ENCODE data around the gene TPST2. TPM values are rescaled to one million over a fixed set of nuclear protein-coding genes. Genes with fewer than 3 reads are reported as not detected.

The TPST2 gene
- total and polyA plus RNA-seq, 7 experiments from 2014 or later, result 14.4 to 44.8 (median 20.6) TPM

GRCh38 chr22:26487996-26488395 lies 101.9 kb downstream of the TPST2 start:
- DNase-seq (no peak), ATAC-seq (no peak)
- H3K27ac ChIP-seq (ENCODE audit: low read depth, low read length), result no peak overlapping the region
- POLR2A ChIA-PET, result no interaction called here
- no peaks in the 10 kb centered on the region for H3K9me3 ChIP-seq (ENCODE audit: control insufficient read depth in 2 of 3, low read length in 3 of 3)
- CTCF ChIA-PET, result no interaction called here
- H3K36me3 ChIP-seq (ENCODE audit: control insufficient read depth in 2 of 3, insufficient read depth in 3 of 3, low read length in 3 of 3), result peaks cover 10 to 59% (median 24%) of the 10 kb centered on the region in 3 experiments
- Mint-ChIP-seq H3K36me3 (peaks cover 8 to 29% (median 12%) of the 10 kb centered on the region in 5 donors), H3K27me3 (no peaks in the 10 kb centered on the region), H3K9me3 (peaks cover 0 to 6% (median 0%) of the 10 kb centered on the region in 11 donors), H3K4me1 (peaks cover 12 to 34% (median 28%) of the 10 kb centered on the region in 7 donors), H3K27ac (peak overlapping the region in 2 of 9 donors; percentile 32 to 46), H3K4me3 (no peak overlapping the region)
- no peaks in the 10 kb centered on the region for H3K27me3 ChIP-seq (ENCODE audit: control insufficient read depth in 2 of 2, insufficient read depth in 2 of 2, low read length in 2 of 2)
- intact Hi-C loops (cut with micrococcal nuclease), result loop anchor here in 1 of 2 donors (10.0 kb wide), 1 partner anchor 1933 kb away; the partner anchor contains the start of genes GUCD1 and SNRPD3
- H3K4me3 ChIP-seq (ENCODE audit: low read length), result no peak overlapping the region
- peaks cover 8 to 15% of the 10 kb centered on the region in 2 donors for H3K4me1 ChIP-seq (ENCODE audit: control insufficient read depth in 2 of 2, insufficient read depth in 2 of 2, low read length in 2 of 2)

DNA sequence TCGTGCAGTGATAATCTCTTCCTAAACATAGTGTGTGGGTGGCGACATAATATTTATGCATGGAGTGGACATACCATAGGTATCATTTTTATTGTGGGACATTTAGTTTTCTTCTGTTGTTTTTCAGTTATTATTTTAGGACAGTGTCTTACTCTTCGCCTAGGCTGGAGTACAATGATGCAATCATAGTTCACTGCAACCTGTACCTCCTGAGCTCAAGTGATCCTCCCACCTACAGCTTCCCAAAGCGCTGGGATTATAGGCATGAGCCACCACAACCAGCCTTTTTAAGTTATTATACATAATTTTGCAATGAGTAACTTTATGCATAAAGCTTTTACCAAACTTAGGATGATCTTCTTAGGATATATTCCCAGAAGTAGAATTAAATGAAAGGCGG lies 103.5 kb downstream of the TPST2 start:
- POLR2A ChIA-PET, result interaction anchor here (1.1 to 5.0 kb wide), 2 partner anchors 26 to 76 kb away, joined by 3 to 47 read pairs; partner anchors contain the start of gene TFIP11
- H3K36me3 Mint-ChIP-seq, result peaks cover 4 to 29% (median 8%) of the 10 kb centered on the region in 5 donors

GRCh38 chr22:26485806-26486390 lies 104.0 kb downstream of the TPST2 start:
- no peaks in the 10 kb centered on the region for H3K27me3 Mint-ChIP-seq
- peaks cover 14 to 36% of the 10 kb centered on the region in 2 donors for H3K4me1 ChIP-seq (ENCODE audit: control insufficient read depth in 2 of 2, insufficient read depth in 2 of 2, low read length in 2 of 2)
- peaks cover 28 to 55% (median 49%) of the 10 kb centered on the region in 7 donors for H3K4me1 Mint-ChIP-seq
- H3K27ac ChIP-seq (ENCODE audit: low read depth, low read length), result no peak overlapping the region
- no peak overlapping the region for H3K4me3 ChIP-seq (ENCODE audit: low read length)
- peak overlapping the region in 8 of 10 donors; percentile 42 to 91 (median 63) for H3K4me3 Mint-ChIP-seq
- H3K27ac Mint-ChIP-seq, result peak overlapping the region in 7 of 9 donors; percentile 17 to 98 (median 74)
- POLR2A ChIA-PET, result interaction anchor here (1.1 to 5.0 kb wide), 3 partner anchors 26 to 188 kb away, joined by 3 to 54 read pairs (median 47); partner anchors contain the start of gene TFIP11
- peaks cover 0 to 6% (median 0%) of the 10 kb centered on the region in 11 donors for H3K9me3 Mint-ChIP-seq
- CTCF ChIA-PET, result no interaction called here
- intact Hi-C loops (cut with micrococcal nuclease), result loop anchor here in 1 of 2 donors (10.0 kb wide), 1 partner anchor 1931 kb away; the partner anchor contains the start of genes GUCD1 and SNRPD3
- ATAC-seq (no peak), DNase-seq (no peak)
- peaks cover 4 to 27% (median 8%) of the 10 kb centered on the region in 5 donors for H3K36me3 Mint-ChIP-seq
- H3K9me3 ChIP-seq (ENCODE audit: control insufficient read depth in 2 of 3, low read length in 3 of 3), result no peaks in the 10 kb centered on the region
- H3K36me3 ChIP-seq (ENCODE audit: control insufficient read depth in 2 of 3, insufficient read depth in 3 of 3, low read length in 3 of 3), result peaks cover 6 to 38% (median 7%) of the 10 kb centered on the region in 3 experiments
- no peaks in the 10 kb centered on the region for H3K27me3 ChIP-seq (ENCODE audit: control insufficient read depth in 2 of 2, insufficient read depth in 2 of 2, low read length in 2 of 2)

More for the DNA sequence above, 103.5 kb downstream of the TPST2 start:
- Histone ChIP-seq H3K27ac (ENCODE audit: low read depth, low read length) (no peak overlapping the region), H3K4me1 (ENCODE audit: control insufficient read depth in 2 of 2, insufficient read depth in 2 of 2, low read length in 2 of 2) (peaks cover 14 to 31% of the 10 kb centered on the region in 2 donors), H3K27me3 (ENCODE audit: control insufficient read depth in 2 of 2, insufficient read depth in 2 of 2, low read length in 2 of 2) (no peaks in the 10 kb centered on the region), H3K4me3 (ENCODE audit: low read length) (no peak overlapping the region), H3K9me3 (ENCODE audit: control insufficient read depth in 2 of 3, low read length in 3 of 3) (no peaks in the 10 kb centered on the region), H3K36me3 (ENCODE audit: control insufficient read depth in 2 of 3, insufficient read depth in 3 of 3, low read length in 3 of 3) (peaks cover 7 to 43% (median 12%) of the 10 kb centered on the region in 3 experiments)
- peak overlapping the region in 3 of 9 donors; percentile 66 to 98 (median 69) for H3K27ac Mint-ChIP-seq
- peak overlapping the region in 3 of 10 donors; percentile 23 to 48 (median 29) for H3K4me3 Mint-ChIP-seq
- CTCF ChIA-PET, result no interaction called here
- ATAC-seq (no peak), DNase-seq (no peak)
- H3K27me3 Mint-ChIP-seq, result no peaks in the 10 kb centered on the region
- intact Hi-C loops (cut with micrococcal nuclease), result loop anchor here in 1 of 2 donors (10.0 kb wide), 1 partner anchor 1932 kb away; the partner anchor contains the start of genes GUCD1 and SNRPD3
- H3K4me1 Mint-ChIP-seq, result peaks cover 25 to 50% (median 44%) of the 10 kb centered on the region in 7 donors
- peaks cover 0 to 6% (median 0%) of the 10 kb centered on the region in 11 donors for H3K9me3 Mint-ChIP-seq

GRCh38 chr22:26485013-26485412 lies 104.9 kb downstream of the TPST2 start:
- peaks cover 5 to 29% (median 6%) of the 10 kb centered on the region in 3 experiments for H3K36me3 ChIP-seq (ENCODE audit: control insufficient read depth in 2 of 3, insufficient read depth in 3 of 3, low read length in 3 of 3)
- Mint-ChIP-seq H3K27me3 (no peaks in the 10 kb centered on the region), H3K36me3 (peaks cover 4 to 28% (median 8%) of the 10 kb centered on the region in 5 donors), H3K4me1 (peaks cover 35 to 64% (median 55%) of the 10 kb centered on the region in 7 donors), H3K27ac (peak overlapping the region in 8 of 9 donors; percentile 47 to 99 (median 98)), H3K9me3 (peaks cover 0 to 6% (median 0%) of the 10 kb centered on the region in 11 donors), H3K4me3 (peak overlapping the region; percentile 43 to 97 (median 82))
- no peaks in the 10 kb centered on the region for H3K27me3 ChIP-seq (ENCODE audit: control insufficient read depth in 2 of 2, insufficient read depth in 2 of 2, low read length in 2 of 2)
- ChIA-PET CTCF (no interaction called here), POLR2A (interaction anchor here (1.3 to 5.0 kb wide), 8 partner anchors 8 to 189 kb away, joined by 4 to 54 read pairs (median 20); partner anchors contain the start of genes ASPHD2 and TFIP11)
- H3K4me1 ChIP-seq (ENCODE audit: control insufficient read depth in 2 of 2, insufficient read depth in 2 of 2, low read length in 2 of 2), result peaks cover 14 to 37% of the 10 kb centered on the region in 2 donors
- H3K4me3 ChIP-seq (ENCODE audit: low read length), result no peak overlapping the region
- DNase-seq (no peak), ATAC-seq (no peak)
- H3K9me3 ChIP-seq (ENCODE audit: control insufficient read depth in 2 of 3, low read length in 3 of 3), result no peaks in the 10 kb centered on the region
- intact Hi-C loops (cut with micrococcal nuclease), result loop anchor here in 1 of 2 donors (10.0 kb wide), 1 partner anchor 1930 kb away; the partner anchor contains the start of genes GUCD1 and SNRPD3
- H3K27ac ChIP-seq (ENCODE audit: low read depth, low read length), result peak overlapping the region; percentile 95

DNA sequence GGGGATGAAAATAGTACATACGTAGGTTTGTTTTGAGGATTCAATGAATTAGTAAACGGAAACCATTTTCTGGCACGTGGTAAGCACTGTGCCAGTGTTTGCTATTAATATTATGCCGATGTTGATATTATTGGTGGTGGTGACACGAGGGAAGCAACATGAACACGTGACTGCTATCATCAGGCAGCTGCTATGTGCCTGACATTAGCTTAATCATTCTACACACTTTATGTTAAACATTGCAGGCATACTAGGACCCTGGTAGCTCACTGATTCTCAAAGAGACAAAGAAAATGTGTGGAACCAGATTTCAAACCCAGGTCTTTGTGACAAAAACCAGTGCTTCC lies 105.6 kb downstream of the TPST2 start:
- ChIA-PET CTCF (interaction anchor here (1.1 kb wide), 1 partner anchor 181 kb away, joined by 3 read pairs; no protein-coding TSS in a partner anchor), POLR2A (interaction anchor here (1.1 to 5.0 kb wide), 14 partner anchors 8 to 195 kb away, joined by 3 to 54 read pairs (median 10); partner anchors contain the start of genes ASPHD2, TFIP11 and TPST2)
- Mint-ChIP-seq H3K4me3 (peak overlapping the region; percentile 75 to 97 (median 93)), H3K9me3 (peaks cover 0 to 6% (median 0%) of the 10 kb centered on the region in 11 donors), H3K27me3 (no peaks in the 10 kb centered on the region), H3K4me1 (peaks cover 42 to 71% (median 62%) of the 10 kb centered on the region in 7 donors), H3K36me3 (peaks cover 4 to 34% (median 8%) of the 10 kb centered on the region in 5 donors), H3K27ac (peak overlapping the region; percentile 91 to 99 (median 98))
- peak overlapping the region; percentile 61 for H3K4me3 ChIP-seq (ENCODE audit: low read length)
- DNase-seq (no peak), ATAC-seq (no peak)
- H3K27ac ChIP-seq (ENCODE audit: low read depth, low read length), result peak overlapping the region; percentile 95
- no peaks in the 10 kb centered on the region for H3K27me3 ChIP-seq (ENCODE audit: control insufficient read depth in 2 of 2, insufficient read depth in 2 of 2, low read length in 2 of 2)
- peaks cover 0 to 22% (median 1%) of the 10 kb centered on the region in 3 experiments for H3K36me3 ChIP-seq (ENCODE audit: control insufficient read depth in 2 of 3, insufficient read depth in 3 of 3, low read length in 3 of 3)
- intact Hi-C loops (cut with micrococcal nuclease), result loop anchor here (1.0 to 10.0 kb wide), 6 partner anchors 106 to 1930 kb away; partner anchors contain the start of genes TPST2 (in 2 of the 2), GUCD1 (in 1 of the 2), MIAT (in 1 of the 2) and MN1 (in 1 of the 2)
- H3K9me3 ChIP-seq (ENCODE audit: control insufficient read depth in 2 of 3, low read length in 3 of 3), result no peaks in the 10 kb centered on the region
- peaks cover 17 to 44% of the 10 kb centered on the region in 2 donors for H3K4me1 ChIP-seq (ENCODE audit: control insufficient read depth in 2 of 2, insufficient read depth in 2 of 2, low read length in 2 of 2)

Measured in naive thymus-derived CD4-positive, alpha-beta T cell (primary cell).